B cell (primary cell): Measurements from ENCODE around the gene LRRK2. TPM values are rescaled to one million over a fixed set of nuclear protein-coding genes. Genes with fewer than 3 reads are reported as not detected.

Experiments used
- ATAC-seq: fragments of 200-7000 bp; cut with Tn5 transposase; one replicate; pipeline ENCODE4 v1.10.0; 2021; ENCODE audit warnings: low read depth, mild to moderate bottlenecking, moderate number of reproducible peaks, moderate library complexity
- CTCF ChIA-PET: fragments of 350-600 bp; sonication (Branson Sonifier 250); formaldehyde crosslinking; loops from one replicate; lab custom pipeline; 2021; ENCODE audit warnings: antibody characterized with exemption, inconsistent platforms; lab: Charles Lee
- POLR2A ChIA-PET: fragments of 350-600 bp; sonication (Branson Sonifier 250); formaldehyde crosslinking; loops from one replicate; lab custom pipeline; 2021; ENCODE audit warnings: antibody characterized with exemption; lab: Charles Lee
- DNase-seq: peaks from one replicate; pipeline ENCODE4 v3.0.0; 2013
- H2AFZ ChIP-seq: 2 replicates; pipeline ENCODE4 v1.6.1; 2012; ENCODE audit warnings: mild to moderate bottlenecking, low read depth, low read length; ENCODE audit not compliant: insufficient read depth, poor library complexity, severe bottlenecking
- H3K27ac ChIP-seq, 2 donors: 1 replicate in 1 of 2; 2 replicates in 1 of 2; pipeline ENCODE4 v1.5.1; 2012 to 2013; ENCODE audit warnings: low read length in 2 of 2, mild to moderate bottlenecking in 2 of 2, moderate library complexity in 1 of 2
- H3K27me3 ChIP-seq, 4 experiments: fragments of 200-600 bp in 1 of 4; sonication (generic) in 1 of 4; replicated peaks in 1 of 4; 1 replicate in 2 of 4; 2 replicates in 2 of 4; pipeline versions ENCODE4 v1.6.1 to v1.7.0; 2013 to 2016; ENCODE audit warnings: low read length in 3 of 4, mild to moderate bottlenecking in 2 of 4, mixed read lengths in 1 of 4, moderate library complexity in 1 of 4; ENCODE audit not compliant: insufficient read depth in 4 of 4, control insufficient read depth in 3 of 4; ENCODE audit errors: control extremely low read depth in 1 of 4
- H3K36me3 ChIP-seq, 2 experiments: replicated peaks in 1 of 2; 1 replicate in 1 of 2; 2 replicates in 1 of 2; pipeline versions ENCODE4 v1.6.1 to v1.7.1; 2013; ENCODE audit warnings: low read length in 1 of 2; ENCODE audit not compliant: insufficient read depth in 2 of 2, control insufficient read depth in 1 of 2; ENCODE audit errors: control extremely low read depth in 1 of 2, extremely low read depth in 1 of 2
- H3K4me1 ChIP-seq, 2 donors: fragments of 200-600 bp in 1 of 2; sonication (generic) in 1 of 2; 1 replicate in 1 of 2; 2 replicates in 1 of 2; pipeline versions ENCODE4 v1.5.1 to v1.6.1; 2013 to 2017; ENCODE audit warnings: low read length in 2 of 2; ENCODE audit not compliant: control insufficient read depth in 2 of 2, insufficient read depth in 2 of 2
- H3K4me2 ChIP-seq: replicated peaks from 2 replicates; pipeline ENCODE3; 2012; ENCODE audit warnings: mild to moderate bottlenecking, low read depth, low read length; ENCODE audit not compliant: poor library complexity, severe bottlenecking
- H3K4me3 ChIP-seq, 5 experiments: fragments of 200-600 bp in 1 of 5; sonication (generic) in 1 of 5; 1 replicate in 3 of 5; 2 replicates in 2 of 5; pipeline versions ENCODE4 v1.5.1 to v1.7.0; 2011 to 2016; ENCODE audit warnings: low read length in 4 of 5, mild to moderate bottlenecking in 4 of 5, low read depth in 2 of 5, control low read depth in 1 of 5, moderate library complexity in 1 of 5; ENCODE audit not compliant: insufficient read depth in 1 of 5; ENCODE audit errors: control extremely low read depth in 1 of 5, extremely low read depth in 1 of 5
- H3K79me2 ChIP-seq: fragments of 200-600 bp; sonication (generic); one replicate; pipeline ENCODE4 v1.6.0; 2016; ENCODE audit warnings: low read length; ENCODE audit not compliant: control insufficient read depth, insufficient read depth
- H3K9ac ChIP-seq: fragments of 200-600 bp; sonication (generic); 2 replicates; pipeline ENCODE4 v1.6.1; 2017; ENCODE audit warnings: mild to moderate bottlenecking, low read length, moderate library complexity
- H3K9me3 ChIP-seq, 3 donors: one replicate each; pipeline versions ENCODE4 v1.6.1 to v1.7.1; 2013; ENCODE audit warnings: low read length in 2 of 3; ENCODE audit not compliant: control insufficient read depth in 2 of 3, insufficient read depth in 1 of 3; ENCODE audit errors: control extremely low read depth in 1 of 3
- H4K20me1 ChIP-seq: 2 replicates; pipeline ENCODE4 v1.6.0; 2012; ENCODE audit warnings: mild to moderate bottlenecking, low read length; ENCODE audit not compliant: insufficient read depth, control insufficient read depth, poor library complexity, severe bottlenecking
- H3K27ac Mint-ChIP-seq: one replicate; pipeline ENCODE4 v1.8.0; 2021; ENCODE audit warnings: mixed read lengths
- H3K27me3 Mint-ChIP-seq: one replicate; pipeline ENCODE4 v1.8.0; 2021; ENCODE audit warnings: mixed read lengths
- H3K4me1 Mint-ChIP-seq: one replicate; pipeline ENCODE4 v1.8.0; 2021; ENCODE audit warnings: mixed read lengths
- H3K4me3 Mint-ChIP-seq: one replicate; pipeline ENCODE4 v1.8.0; 2021; ENCODE audit warnings: mixed read lengths
- H3K9me3 Mint-ChIP-seq: one replicate; pipeline ENCODE4 v1.8.0; 2022; ENCODE audit warnings: mixed read lengths; ENCODE audit not compliant: insufficient read depth
- CTCF ChIP-seq: fragments of 200-600 bp; IDR thresholded peaks from one replicate; pipeline ENCODE4 v1.8.0; 2022; ENCODE audit warnings: antibody characterized with exemption, mild to moderate bottlenecking
- EZH2 ChIP-seq: IDR thresholded peaks from 2 replicates; pipeline ENCODE4 v1.6.1; 2012; ENCODE audit warnings: borderline replicate concordance, low read depth, mild to moderate bottlenecking, moderate library complexity, low read length; ENCODE audit not compliant: insufficient read depth, poor library complexity, severe bottlenecking
- WGBS: methylation state at CpG from one replicate; pipeline ENCODE4 v1.1.5; 2013; ENCODE audit warnings: missing lambda C conversion rate; ENCODE audit not compliant: insufficient coverage; 5-methylcytosine and 5-hydroxymethylcytosine counted together
- intact Hi-C: fragments of 100-400 bp; cut with micrococcal nuclease; formaldehyde crosslinking; loops from one replicate; pipeline ENCODE4 v1.10.0; 2022
- polyA plus RNA-seq: library from polyadenylated mRNA; depleted of rRNA; stranded (reverse); fragments of >200 nt; gene quantifications from 2 replicates; pipeline ENCODE4 v1.2.3, GENCODE V29; 2012
- total RNA-seq, 2 donors: library from RNA; stranded (reverse); fragments of 120-200 nt in 1 of 2; gene quantifications; 1 replicate in 1 of 2; 2 replicates in 1 of 2; pipeline versions ENCODE4 v1.2.3 to v1.2.4, GENCODE V29; 2013 to 2022

Gene LRRK2
- total and polyA plus RNA-seq, 2 donors (not counting 1 experiment from before 2014, with no cell fraction given): 14.1 to 60.2 TPM

GRCh38 chr12:40227447-40227846, 2.6 kb downstream of the LRRK2 start:
- H4K20me1 ChIP-seq: no peaks in the 10 kb centered on the region
- Mint-ChIP-seq H3K4me1 (peaks cover 72% of the 10 kb centered on the region), H3K9me3 (no peaks in the 10 kb centered on the region), H3K27ac (peak overlapping the region; percentile 79), H3K4me3 (peak overlapping the region; percentile 54), H3K27me3 (no peaks in the 10 kb centered on the region)
- no peak overlapping the region for H2AFZ ChIP-seq
- no peak for ATAC-seq
- DNase-seq: no peak
- H3K79me2 ChIP-seq: peaks cover 53% of the 10 kb centered on the region
- H3K4me1 ChIP-seq: peaks cover 54 to 65% of the 10 kb centered on the region in 2 donors
- peak overlapping the region; percentile 80 to 98 for H3K27ac ChIP-seq
- ChIA-PET POLR2A (no interaction called here), CTCF (interaction anchor here (1.2 kb wide), 1 partner anchor 87 kb away, joined by 3 read pairs; no protein-coding TSS in a partner anchor)
- H3K36me3 ChIP-seq: peaks cover 0 to 6% of the 10 kb centered on the region in 2 experiments
- no peak overlapping the region for H3K9ac ChIP-seq
- peak overlapping the region in 2 of 5 experiments; percentile 94 to 96 for H3K4me3 ChIP-seq
- peaks cover 0 to 4% (median 4%) of the 10 kb centered on the region in 3 donors for H3K9me3 ChIP-seq
- H3K27me3 ChIP-seq: no peaks in the 10 kb centered on the region
- TF ChIP-seq CTCF (no peak), EZH2 (no peak)
- intact Hi-C loops: loop anchor here (10.0 kb wide), 1 partner anchor 613 kb away; the partner anchor contains the start of gene ABCD2
- WGBS: no CpG with 5 or more reads among the region's 1 CpG
- peak overlapping the region; percentile 84 for H3K4me2 ChIP-seq

- DNase-seq: peak; percentile 37
- Mint-ChIP-seq H3K4me1 (peaks cover 67% of the 10 kb centered on the region), H3K27ac (peak overlapping the region; percentile 90), H3K9me3 (no peaks in the 10 kb centered on the region), H3K27me3 (no peaks in the 10 kb centered on the region), H3K4me3 (peak overlapping the region; percentile 64)
- TF ChIP-seq CTCF: no peak
- TF ChIP-seq EZH2: no peak
- POLR2A ChIA-PET: interaction anchor here (0.7 kb wide), 1 partner anchor 18 kb away, joined by 7 read pairs; no protein-coding TSS in a partner anchor
- WGBS: 37% methylated on average over 2 of the region's 3 CpGs
- H2AFZ ChIP-seq: peak overlapping the region; percentile 35
- H3K36me3 ChIP-seq: peaks cover 2 to 12% of the 10 kb centered on the region in 2 experiments
- H3K9ac ChIP-seq: peak overlapping the region; percentile 25
- H3K4me3 ChIP-seq: peak overlapping the region in 2 of 5 experiments; percentile 11 to 51
- CTCF ChIA-PET: interaction anchor here (0.8 to 1.8 kb wide), 6 partner anchors 9 to 75 kb away, joined by 3 to 8 read pairs (median 5); no protein-coding TSS in a partner anchor
- H3K79me2 ChIP-seq: peaks cover 48% of the 10 kb centered on the region
- no peak for ATAC-seq
- no peaks in the 10 kb centered on the region for H3K27me3 ChIP-seq
- H3K4me1 ChIP-seq: peaks cover 61 to 68% of the 10 kb centered on the region in 2 donors
- H3K9me3 ChIP-seq: peaks cover 0 to 4% (median 4%) of the 10 kb centered on the region in 3 donors
- no peaks in the 10 kb centered on the region for H4K20me1 ChIP-seq
- peak overlapping the region; percentile 80 to 98 for H3K27ac ChIP-seq
- H3K4me2 ChIP-seq: peak overlapping the region; percentile 69
- intact Hi-C loops: loop anchor here (10.0 kb wide), 1 partner anchor 614 kb away; the partner anchor contains the start of gene ABCD2
These were observed 3.9 kb downstream of the LRRK2 start for GRCh38 chr12:40228727-40229126.
